Hematopoietic multipotent progenitor cell treated with erythropoietin and hydrocortisone succinate and interleukin-3 and kit ligand, for 15 days (in vitro differentiated cells): ENCODE measurements around the gene PAM16.

ENCODE experiments used
- DNase-seq: peaks from one replicate; pipeline ENCODE4 v3.0.0-alpha.2; 2015; ENCODE audit warnings: low spot score

PAM16 gene

GRCh38 chr16:4383591-4384444 is 32.7 kb upstream of the PAM16 start:
- DNase-seq, result no peak

- DNase-seq, result no peak
Observed at GRCh38 chr16:4382795-4383357, 31.8 kb upstream of the PAM16 start.

GRCh38 chr16:4381935-4382794 is 31.0 kb upstream of the PAM16 start:
- DNase-seq, result no peak

GRCh38 chr16:4381072-4381934 is 30.2 kb upstream of the PAM16 start:
- no peak for DNase-seq

- DNase-seq, result no peak
Observed at GRCh38 chr16:4380119-4381063, 29.3 kb upstream of the PAM16 start.

- no peak for DNase-seq
Observed at GRCh38 chr16:4378999-4379690, 28.0 kb upstream of the PAM16 start.

GRCh38 chr16:4378161-4378666 is 27.1 kb upstream of the PAM16 start:
- DNase-seq, result no peak

GRCh38 chr16:4377573-4378154 is 26.5 kb upstream of the PAM16 start:
- no peak for DNase-seq

GRCh38 chr16:4376893-4377572 is 25.9 kb upstream of the PAM16 start:
- DNase-seq, result no peak

- no peak for DNase-seq
Observed at GRCh38 chr16:4376126-4376892, 25.2 kb upstream of the PAM16 start.

- DNase-seq, result no peak
Observed at GRCh38 chr16:4375717-4376116, 24.6 kb upstream of the PAM16 start.

GRCh38 chr16:4373909-4374742 is 23.0 kb upstream of the PAM16 start:
- DNase-seq, result peak; percentile 16

GRCh38 chr16:4373356-4373908 is 22.3 kb upstream of the PAM16 start:
- DNase-seq, result no peak

GRCh38 chr16:4372578-4373355 is 21.6 kb upstream of the PAM16 start:
- DNase-seq, result peak; percentile 24

GRCh38 chr16:4372001-4372577 is 21.0 kb upstream of the PAM16 start:
- DNase-seq, result no peak
